ENCODE data around the gene HS6ST3. TPM values are rescaled to one million over a fixed set of nuclear protein-coding genes. Genes with fewer than 3 reads are reported as not detected.

The HS6ST3 gene
- total and polyA plus RNA-seq, 2 of the 13 experiments (the other 11 are each of a cell fraction or from before 2014, with no cell fraction given) = not detected

- TF ChIP-seq ZSCAN20 (CRISPR knock-in tag; IDR thresholded peaks at IDR 0.05; ENCODE audit: borderline replicate concordance) (no peak), HIVEP1 (CRISPR knock-in tag; IDR thresholded peaks at IDR 0.05) (no peak), TEAD2 (CRISPR knock-in tag; IDR thresholded peaks at IDR 0.05) (no peak), MXD3 (CRISPR knock-in tag; IDR thresholded peaks at IDR 0.05) (no peak), ZNF83 (CRISPR knock-in tag; IDR thresholded peaks at IDR 0.05; ENCODE audit: borderline replicate concordance) (no peak), ZSCAN30 (CRISPR knock-in tag; IDR thresholded peaks at IDR 0.05) (no peak), TFDP2 (CRISPR knock-in tag; IDR thresholded peaks at IDR 0.05) (no peak), ZNF280D (CRISPR knock-in tag; IDR thresholded peaks at IDR 0.05) (no peak), DRAP1 (CRISPR knock-in tag; IDR thresholded peaks at IDR 0.05) (no peak), GTF2F1 (IDR thresholded peaks at IDR 0.05; ENCODE audit: low read length) (no peak)
Observed at GRCh38 chr13:96809366-96810096, 719.6 kb downstream of the HS6ST3 start (continued).
